Hepatocyte (in vitro differentiated cells): ENCODE measurements around the gene ADA.

ENCODE experiments used
- CTCF ChIP-seq: fragments of 200-600 bp; sonication (generic); IDR thresholded peaks from 2 replicates; pipeline ENCODE4 v1.5.1; 2016; ENCODE audit warnings: antibody characterized with exemption, mild to moderate bottlenecking; ENCODE audit not compliant: poor library complexity
- EZH2 ChIP-seq: fragments of 200-600 bp; sonication (generic); IDR thresholded peaks from 2 replicates; pipeline ENCODE4 v1.6.1; 2016; ENCODE audit warnings: antibody characterized with exemption, mild to moderate bottlenecking, borderline replicate concordance
- EZH2phosphoT487 ChIP-seq: fragments of 200-600 bp; sonication (generic); IDR thresholded peaks from one replicate; pipeline ENCODE4 v1.6.1; 2018; ENCODE audit warnings: antibody characterized with exemption, mild to moderate bottlenecking, low read depth, moderate library complexity; ENCODE audit not compliant: unreplicated experiment, severe bottlenecking

GRCh38 chr20:44637042-44637441 lies 14.5 kb downstream of the ADA start:
- TF ChIP-seq CTCF, result no peak
- no peak for TF ChIP-seq EZH2
- TF ChIP-seq EZH2phosphoT487, result no peak
